K562 (cell line): ENCODE measurements around the gene PRKCB. TPM values are rescaled to one million over a fixed set of nuclear protein-coding genes. Genes with fewer than 3 reads are reported as not detected.

ENCODE experiments used
- CBX8 ChIP-seq: fragments of 200-600 bp; sonication (generic); IDR thresholded peaks from 2 replicates; pipeline ENCODE4 v1.6.1; 2012; ENCODE audit warnings: borderline replicate concordance, mixed run types, low read depth, mild to moderate bottlenecking, moderate library complexity, mixed read lengths, low read length, control low read depth, inconsistent platforms; ENCODE audit not compliant: poor library complexity, severe bottlenecking; ENCODE audit errors: extremely low read depth
- ETV1 ChIP-seq: fragments of 450-650 bp; conservative IDR thresholded peaks from 2 replicates; pipeline ENCODE4 v1.6.1; 2016; ENCODE audit warnings: missing genetic modification characterization, control low read depth, low read depth, missing compliant biosample characterization
- ETV6 ChIP-seq, 3 experiments: fragments of 150-350 bp in 1 of 3; sonication (generic) in 1 of 3; formaldehyde crosslinking in 1 of 3; IDR thresholded peaks; 2 replicates each; pipeline versions ENCODE4 v1.6.1 to v1.8.0; 2014 to 2022; ENCODE audit warnings: borderline replicate concordance in 2 of 3, low read depth in 2 of 3, antibody characterized with exemption in 1 of 3, low read length in 1 of 3, mild to moderate bottlenecking in 1 of 3, missing genetic modification reagents in 1 of 3
- HDAC2 ChIP-seq: fragments of 450-650 bp; IDR thresholded peaks from 2 replicates; pipeline ENCODE4 v1.6.1; 2016; ENCODE audit warnings: mild to moderate bottlenecking
- LCOR ChIP-seq: sonication (generic); formaldehyde crosslinking; IDR thresholded peaks from 2 replicates; pipeline ENCODE4 v1.8.0; 2022; ENCODE audit warnings: mild to moderate bottlenecking, missing genetic modification reagents
- MLLT1 ChIP-seq, 2 experiments: fragments of 450-650 bp; IDR thresholded peaks; 2 replicates each; pipeline ENCODE4 v1.6.1; 2016
- NR2C2 ChIP-seq, 2 experiments: fragments of 200-800 bp in 1 of 2; sonication (Bioruptor generic) in 1 of 2; sonication (generic) in 1 of 2; formaldehyde crosslinking in 1 of 2; IDR thresholded peaks; 2 replicates each; pipeline versions ENCODE4 v1.6.1 to v1.8.0; 2016 to 2022; ENCODE audit warnings: mild to moderate bottlenecking in 1 of 2, missing compliant biosample characterization in 1 of 2, missing genetic modification characterization in 1 of 2, missing genetic modification reagents in 1 of 2
- ZBTB40 ChIP-seq, 2 experiments: fragments of 450-650 bp in 1 of 2; sonication (generic) in 1 of 2; formaldehyde crosslinking in 1 of 2; IDR thresholded peaks; 2 replicates each; pipeline versions ENCODE4 v1.7.1 to v1.9.0; 2016 to 2022; ENCODE audit warnings: inconsistent platforms in 1 of 2, mild to moderate bottlenecking in 1 of 2, missing genetic modification reagents in 1 of 2
- polyA plus RNA-seq, 8 experiments: library from polyadenylated mRNA; depleted of rRNA in 4 of 8; stranded (reverse) in 5 of 8; unstranded in 3 of 8; fragments of >200 nt; fragmentation: Nextera tagmentation in 2 of 8; fragmentation: Illumina TruSeq in 1 of 8; extraction: Ambion mirVana in 2 of 8; extraction: Trizol in 1 of 8; gene quantifications; 2 replicates each; pipeline versions ENCODE4 v1.2.1 to v1.2.3, GENCODE V29; 2011 to 2014; ENCODE audit warnings: inconsistent platforms in 1 of 8, missing spikeins in 1 of 8
- total RNA-seq, 7 experiments: library from RNA; depleted of rRNA in 6 of 7; stranded (reverse); fragments of >200 nt in 6 of 7; fragmentation: Illumina TruSeq in 2 of 7; extraction: Trizol in 2 of 7; gene quantifications; 2 replicates each; pipeline versions ENCODE4 v1.2.1 to v1.2.3, GENCODE V29; 2011 to 2021; ENCODE audit warnings: low replicate concordance in 1 of 7

The PRKCB gene
- total and polyA plus RNA-seq, 9 of the 15 experiments (the other 6 are each of a cell fraction or from before 2014, with no cell fraction given) = 49.9 to 276 (median 148) TPM

- TF ChIP-seq ZBTB40 (IDR thresholded peaks at IDR 0.05) (peak; percentile 85), ZBTB40 (CRISPR knock-in tag; IDR thresholded peaks at IDR 0.05) (peak; percentile 68; the same call in 1 of the 2 replicates), LCOR (CRISPR knock-in tag) (peak; percentile 50; the same call in 1 of the 2 replicates), ETV1 (tag) (peak; percentile 49; the same call in 1 of the 2 replicates), CBX8 (no peak), ETV6 (IDR thresholded peaks at IDR 0.05; ENCODE audit: borderline replicate concordance in 1 of 2, low read depth in 2 of 2, low read length in 1 of 2) (peak in 1 of 2 experiments; percentile 80; a peak in 1 of 4 replicates), ETV6 (CRISPR knock-in tag; IDR thresholded peaks at IDR 0.05; ENCODE audit: borderline replicate concordance) (no peak), NR2C2 (CRISPR knock-in tag; IDR thresholded peaks at IDR 0.05) (peak; percentile 93), NR2C2 (tag; IDR thresholded peaks at IDR 0.05) (peak; percentile 97), MLLT1 (IDR thresholded peaks at IDR 0.05) (peak in 1 of 2 experiments; percentile 48; a peak in 1 of 4 replicates), HDAC2 (0 out of 2 replicates have a peak, but pooled peaks have one; percentile 21)
Measured at GRCh38 chr16:23863511-23864422, 28.0 kb downstream of the PRKCB start (continued).
